ENCODE results near the gene OTP. TPM values are rescaled to one million over a fixed set of nuclear protein-coding genes. Genes with fewer than 3 reads are reported as not detected.

OTP gene
- total RNA-seq, 4 donors from 2014 or later: not detected

DNA sequence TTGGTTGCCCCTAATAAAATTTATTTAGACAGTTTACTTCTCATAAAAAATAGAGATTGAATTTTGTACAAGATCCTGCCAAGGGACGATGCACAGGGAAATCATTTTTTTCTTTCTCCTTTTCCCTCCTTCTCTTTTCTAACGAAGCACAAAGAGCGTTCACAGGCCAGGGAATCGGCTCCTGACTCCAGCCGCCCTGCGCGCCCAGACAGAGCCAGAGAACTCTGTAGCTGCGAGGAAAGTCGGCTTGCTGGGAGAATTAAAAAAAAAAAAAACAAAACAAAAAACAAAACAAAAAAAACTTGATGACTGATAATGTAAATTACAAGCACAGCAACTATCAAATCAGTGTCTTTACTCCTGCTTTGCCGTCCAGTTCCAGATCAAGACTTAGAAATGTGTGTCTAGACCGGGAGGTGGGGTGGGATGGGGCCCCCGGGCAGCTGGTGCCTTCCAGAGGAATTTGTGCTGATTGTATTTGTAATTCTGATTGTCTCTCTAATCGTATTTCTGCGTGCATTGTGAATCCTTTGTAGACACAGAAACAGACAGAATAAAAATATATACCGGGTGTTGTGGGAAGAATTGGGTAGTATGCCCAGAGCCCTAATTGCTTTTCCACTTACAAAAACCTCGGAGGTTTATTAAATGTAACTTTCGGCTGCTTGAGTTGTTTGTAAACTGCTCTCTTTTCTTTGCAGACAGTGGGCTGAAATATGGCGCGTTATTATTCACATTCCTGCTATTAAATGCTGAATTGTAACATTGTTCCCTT, 3.6 kb upstream of the OTP start:
- H3K4me3 ChIP-seq (ENCODE audit: low read depth, poor library complexity, severe bottlenecking): no peak overlapping the region
- WGBS, 2 donors: 23 to 24% methylated on average over 19 of the region's 19 CpGs
- DNase-seq (ENCODE audit: low spot score in 2 of 2): no peak
- TF ChIP-seq, protein P1, sequence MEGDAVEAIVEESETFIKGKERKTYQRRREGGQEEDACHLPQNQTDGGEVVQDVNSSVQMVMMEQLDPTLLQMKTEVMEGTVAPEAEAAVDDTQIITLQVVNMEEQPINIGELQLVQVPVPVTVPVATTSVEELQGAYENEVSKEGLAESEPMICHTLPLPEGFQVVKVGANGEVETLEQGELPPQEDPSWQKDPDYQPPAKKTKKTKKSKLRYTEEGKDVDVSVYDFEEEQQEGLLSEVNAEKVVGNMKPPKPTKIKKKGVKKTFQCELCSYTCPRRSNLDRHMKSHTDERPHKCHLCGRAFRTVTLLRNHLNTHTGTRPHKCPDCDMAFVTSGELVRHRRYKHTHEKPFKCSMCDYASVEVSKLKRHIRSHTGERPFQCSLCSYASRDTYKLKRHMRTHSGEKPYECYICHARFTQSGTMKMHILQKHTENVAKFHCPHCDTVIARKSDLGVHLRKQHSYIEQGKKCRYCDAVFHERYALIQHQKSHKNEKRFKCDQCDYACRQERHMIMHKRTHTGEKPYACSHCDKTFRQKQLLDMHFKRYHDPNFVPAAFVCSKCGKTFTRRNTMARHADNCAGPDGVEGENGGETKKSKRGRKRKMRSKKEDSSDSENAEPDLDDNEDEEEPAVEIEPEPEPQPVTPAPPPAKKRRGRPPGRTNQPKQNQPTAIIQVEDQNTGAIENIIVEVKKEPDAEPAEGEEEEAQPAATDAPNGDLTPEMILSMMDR (IDR thresholded peaks at IDR 0.05): no peak
- TF ChIP-seq POLR2A (IDR thresholded peaks at IDR 0.05): no peak
- intact Hi-C loops (cut with DNase I; ENCODE audit: low total_unique reads): no loop called here

DNA sequence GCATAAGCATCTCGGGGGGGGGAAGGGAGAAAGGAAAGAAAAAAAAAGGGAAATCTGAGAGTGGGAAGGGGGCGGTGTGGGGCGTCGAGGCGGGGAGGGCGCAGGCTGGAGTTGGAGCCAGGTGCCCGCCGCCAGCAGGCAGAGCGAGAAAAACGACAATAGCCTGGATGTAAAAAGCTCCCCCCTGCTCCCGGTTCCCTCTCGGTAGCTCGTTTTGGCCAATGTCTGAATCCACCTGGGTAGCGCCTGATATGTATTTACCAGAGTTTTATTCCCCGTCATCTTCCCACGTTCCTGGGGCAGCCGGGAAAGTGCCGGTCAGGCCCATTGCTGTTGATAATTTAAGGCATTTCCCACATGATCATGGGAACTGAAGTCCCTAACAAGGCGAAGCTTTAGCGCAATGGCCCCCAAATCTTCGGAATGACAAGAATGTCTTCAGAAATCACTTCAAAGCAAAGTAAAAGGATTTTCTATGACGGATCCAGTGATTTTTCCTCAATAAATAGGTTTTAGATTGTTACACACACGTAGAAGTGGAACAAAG, 3.0 kb upstream of the OTP start:
- H3K4me3 ChIP-seq (ENCODE audit: low read depth, poor library complexity, severe bottlenecking): no peak overlapping the region
- TF ChIP-seq POLR2A (IDR thresholded peaks at IDR 0.05): no peak
- TF ChIP-seq, protein P1 (IDR thresholded peaks at IDR 0.05): no peak
- intact Hi-C loops (cut with DNase I; ENCODE audit: low total_unique reads): no loop called here
- WGBS, 2 donors: 16% methylated on average over 23 of the region's 23 CpGs
- no peak for DNase-seq (ENCODE audit: low spot score in 2 of 2)

DNA sequence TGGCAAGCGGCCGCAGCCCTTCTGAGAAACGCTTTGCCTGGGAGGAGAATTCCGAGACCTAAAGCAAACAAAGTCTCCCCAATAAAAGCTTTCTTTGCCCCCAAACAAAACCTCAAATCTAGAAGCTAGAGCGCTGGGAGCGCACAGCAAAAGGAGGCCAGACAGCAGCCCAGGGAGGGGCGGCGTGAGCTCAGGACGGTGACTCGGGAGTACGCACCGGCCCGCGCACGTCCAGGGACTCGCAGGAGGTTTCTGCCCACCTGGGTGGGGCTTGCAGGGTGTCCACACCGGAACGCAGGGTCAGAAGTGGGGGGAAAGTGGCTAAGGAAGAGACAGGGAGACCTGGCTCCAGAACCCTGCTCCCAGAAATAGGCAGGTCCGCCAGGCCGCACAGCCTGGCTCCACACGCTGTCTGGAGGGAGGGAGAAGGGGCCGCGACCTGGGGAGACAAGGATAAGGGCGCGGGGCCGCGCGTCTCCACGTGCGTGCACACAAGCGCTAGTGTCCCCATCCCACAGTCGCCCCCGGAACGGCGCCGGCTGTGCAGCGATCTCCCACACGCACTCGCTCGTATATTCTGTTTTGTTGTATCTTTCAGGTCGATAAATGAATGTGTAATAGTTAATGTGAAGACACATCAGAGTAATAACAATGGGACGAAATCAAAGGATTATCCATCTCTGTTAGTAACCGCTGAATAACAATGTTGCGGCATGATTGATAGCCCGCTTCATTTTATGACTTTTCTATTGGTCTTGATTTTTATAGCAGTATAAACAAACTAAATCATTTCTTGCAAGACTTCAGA, 2.3 kb upstream of the OTP start:
- intact Hi-C loops (cut with DNase I; ENCODE audit: low total_unique reads): no loop called here
- TF ChIP-seq, protein P1 (IDR thresholded peaks at IDR 0.05): no peak
- TF ChIP-seq POLR2A (IDR thresholded peaks at IDR 0.05): no peak
- WGBS, 2 donors: 11% methylated on average over 44 to 45 of the region's 45 CpGs
- no peak overlapping the region for H3K4me3 ChIP-seq (ENCODE audit: low read depth, poor library complexity, severe bottlenecking)
- no peak for DNase-seq (ENCODE audit: low spot score in 2 of 2)

DNA sequence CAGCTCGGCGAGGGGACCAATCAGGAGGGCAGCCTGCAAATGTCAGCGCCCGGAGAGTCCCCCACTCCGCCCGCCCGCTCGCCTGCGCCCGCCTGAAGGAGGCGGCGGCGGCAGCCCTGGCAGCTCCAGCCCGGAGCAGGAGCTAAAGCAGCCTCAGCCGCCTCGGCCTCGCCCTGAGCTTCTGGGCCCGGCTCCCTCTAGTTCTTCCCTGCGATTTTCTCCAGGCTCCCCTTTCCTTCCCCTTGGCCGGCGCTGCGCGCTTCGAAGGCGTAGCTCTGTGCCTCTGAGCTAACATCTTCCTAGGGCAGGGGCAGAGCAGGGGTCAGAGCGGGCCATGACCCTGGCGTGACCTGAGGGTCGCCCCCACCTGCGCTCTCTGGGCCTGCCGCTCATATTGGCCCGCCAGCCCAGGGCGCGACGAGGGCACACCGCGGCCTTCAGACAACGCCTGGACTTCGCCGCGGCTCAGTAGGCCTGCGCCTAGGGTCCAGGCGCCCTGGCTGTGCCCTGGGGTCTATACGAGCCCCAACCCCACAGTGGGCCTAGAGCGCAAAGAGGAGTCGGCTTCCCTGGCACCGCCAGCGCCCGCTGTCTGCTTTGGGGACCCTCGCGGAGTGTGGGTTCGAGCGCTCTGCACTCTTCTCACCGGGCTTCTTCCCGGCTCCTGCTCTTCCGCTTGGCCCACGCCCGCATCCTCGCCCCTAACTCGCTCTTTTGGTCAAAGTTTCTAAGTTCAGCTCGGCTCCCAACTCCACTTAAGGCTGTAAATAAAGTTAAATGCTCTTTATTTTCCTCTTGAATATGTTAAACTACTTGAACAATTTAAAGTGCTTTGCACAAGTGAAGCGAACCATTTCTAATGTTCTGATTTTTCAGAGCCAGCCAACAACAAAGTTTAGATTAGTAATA, 504 bp upstream of the OTP start:
- 19 to 20% methylated on average over 38 to 53 of the region's 61 CpGs for WGBS, 2 donors
- no peak overlapping the region for H3K4me3 ChIP-seq (ENCODE audit: low read depth, poor library complexity, severe bottlenecking)
- intact Hi-C loops (cut with DNase I; ENCODE audit: low total_unique reads): no loop called here
- TF ChIP-seq, protein P1 (IDR thresholded peaks at IDR 0.05): no peak
- TF ChIP-seq POLR2A (IDR thresholded peaks at IDR 0.05): no peak
- DNase-seq (ENCODE audit: low spot score in 2 of 2): no peak

All from lower leg skin (tissue), 4 donors.